ENCODE measurements around the gene CHP1.
"Not testable (repeated sequence)": the region's sequence is repeated elsewhere in the genome, so short reads cannot be mapped to it uniquely, and the experiment has no call there.

Gene CHP1

GRCh38 chr15:41231422-41232226 lies 556 bp downstream of the CHP1 start:
- DNase-seq (ENCODE audit: low spot score): no peak
- TF ChIP-seq, protein P1, sequence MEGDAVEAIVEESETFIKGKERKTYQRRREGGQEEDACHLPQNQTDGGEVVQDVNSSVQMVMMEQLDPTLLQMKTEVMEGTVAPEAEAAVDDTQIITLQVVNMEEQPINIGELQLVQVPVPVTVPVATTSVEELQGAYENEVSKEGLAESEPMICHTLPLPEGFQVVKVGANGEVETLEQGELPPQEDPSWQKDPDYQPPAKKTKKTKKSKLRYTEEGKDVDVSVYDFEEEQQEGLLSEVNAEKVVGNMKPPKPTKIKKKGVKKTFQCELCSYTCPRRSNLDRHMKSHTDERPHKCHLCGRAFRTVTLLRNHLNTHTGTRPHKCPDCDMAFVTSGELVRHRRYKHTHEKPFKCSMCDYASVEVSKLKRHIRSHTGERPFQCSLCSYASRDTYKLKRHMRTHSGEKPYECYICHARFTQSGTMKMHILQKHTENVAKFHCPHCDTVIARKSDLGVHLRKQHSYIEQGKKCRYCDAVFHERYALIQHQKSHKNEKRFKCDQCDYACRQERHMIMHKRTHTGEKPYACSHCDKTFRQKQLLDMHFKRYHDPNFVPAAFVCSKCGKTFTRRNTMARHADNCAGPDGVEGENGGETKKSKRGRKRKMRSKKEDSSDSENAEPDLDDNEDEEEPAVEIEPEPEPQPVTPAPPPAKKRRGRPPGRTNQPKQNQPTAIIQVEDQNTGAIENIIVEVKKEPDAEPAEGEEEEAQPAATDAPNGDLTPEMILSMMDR (IDR thresholded peaks at IDR 0.05; ENCODE audit: borderline replicate concordance, control extremely low read depth, extremely low read depth, insufficient read depth, missing control alignments): no peak
- in situ Hi-C loops (cut with MboI; ENCODE audit: low sequenced_read_pairs, unreplicated experiment): no loop called here

GRCh38 chr15:41233367-41233771 lies 2.3 kb downstream of the CHP1 start:
- no peak for DNase-seq (ENCODE audit: low spot score)
- TF ChIP-seq, protein P1 (IDR thresholded peaks at IDR 0.05; ENCODE audit: borderline replicate concordance, control extremely low read depth, extremely low read depth, insufficient read depth, missing control alignments): no peak
- in situ Hi-C loops (cut with MboI; ENCODE audit: low sequenced_read_pairs, unreplicated experiment): no loop called here

- DNase-seq (ENCODE audit: low spot score); in situ Hi-C loops (cut with MboI; ENCODE audit: low sequenced_read_pairs, unreplicated experiment): not testable (repeated sequence)
These were observed 4.2 kb downstream of the CHP1 start for GRCh38 chr15:41235228-41235627.

DNA sequence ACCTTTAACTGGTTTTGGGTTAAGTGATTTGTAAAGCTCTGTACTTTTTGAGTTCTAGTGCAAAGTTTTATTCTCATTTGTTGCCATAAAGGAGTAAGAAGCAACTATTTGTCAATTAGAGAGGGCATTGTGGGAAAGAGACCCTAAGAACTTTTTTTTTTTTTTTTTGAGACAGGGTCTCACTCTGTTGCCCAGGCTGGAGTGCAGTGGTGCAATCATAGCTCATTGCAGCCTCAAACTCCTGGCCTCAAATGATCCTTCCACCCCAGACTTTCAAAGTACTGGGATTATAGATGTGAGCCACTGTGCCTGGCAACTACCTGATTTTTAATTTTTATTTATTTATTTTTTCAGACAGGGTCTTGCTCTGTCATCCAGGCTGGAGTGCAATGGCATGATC lies 4.9 kb downstream of the CHP1 start:
- in situ Hi-C loops (cut with MboI; ENCODE audit: low sequenced_read_pairs, unreplicated experiment): no loop called here
- TF ChIP-seq, protein P1 (IDR thresholded peaks at IDR 0.05; ENCODE audit: borderline replicate concordance, control extremely low read depth, extremely low read depth, insufficient read depth, missing control alignments): no peak
- DNase-seq (ENCODE audit: low spot score): no peak

- TF ChIP-seq, protein P1 (IDR thresholded peaks at IDR 0.05; ENCODE audit: borderline replicate concordance, control extremely low read depth, extremely low read depth, insufficient read depth, missing control alignments): no peak
- no peak for DNase-seq (ENCODE audit: low spot score)
- in situ Hi-C loops (cut with MboI; ENCODE audit: low sequenced_read_pairs, unreplicated experiment): no loop called here
These were observed 7.0 kb downstream of the CHP1 start for GRCh38 chr15:41238100-41238499.

GRCh38 chr15:41241221-41241964 lies 10.3 kb downstream of the CHP1 start:
- DNase-seq (ENCODE audit: low spot score): no peak
- in situ Hi-C loops (cut with MboI; ENCODE audit: low sequenced_read_pairs, unreplicated experiment): no loop called here
- TF ChIP-seq, protein P1 (IDR thresholded peaks at IDR 0.05; ENCODE audit: borderline replicate concordance, control extremely low read depth, extremely low read depth, insufficient read depth, missing control alignments): no peak

DNA sequence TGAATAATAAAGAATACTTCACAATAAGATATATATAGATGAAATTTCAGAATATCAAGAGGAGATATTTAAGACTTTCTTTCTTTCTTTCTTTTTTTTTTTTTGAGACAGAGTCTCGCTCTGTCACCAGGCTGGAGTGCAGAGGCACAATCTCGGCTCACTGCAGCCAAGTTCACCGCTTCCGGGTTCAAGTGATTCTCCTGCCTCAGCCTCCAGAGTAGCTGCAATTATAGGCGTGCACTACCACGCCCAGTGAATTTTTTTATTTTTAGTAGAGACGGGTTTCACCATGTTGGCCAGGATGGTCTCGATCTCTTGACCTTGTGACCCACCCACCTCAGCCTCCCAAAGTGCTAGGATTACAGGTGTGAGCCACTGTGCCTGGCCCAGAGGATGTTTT lies 19.7 kb downstream of the CHP1 start:
- DNase-seq (ENCODE audit: low spot score); in situ Hi-C loops (cut with MboI; ENCODE audit: low sequenced_read_pairs, unreplicated experiment): not testable (repeated sequence)
